Measurements from ENCODE around the gene PRKCA. TPM values are rescaled to one million over a fixed set of nuclear protein-coding genes. Genes with fewer than 3 reads are reported as not detected.

The PRKCA gene
- total RNA-seq, 2 donors from 2014 or later: 8.3 to 26.5 TPM

- H3K27me3 ChIP-seq (replicated peaks; ENCODE audit: insufficient read depth): no peaks in the 10 kb centered on the region
- H3K4me1 ChIP-seq (replicated peaks): no peaks in the 10 kb centered on the region
- intact Hi-C loops (cut with DNase I): no loop called here
- H3K27ac ChIP-seq: no peak overlapping the region
- WGBS: 94% methylated on average over 6 of the region's 6 CpGs
- H3K9me3 ChIP-seq: no peaks in the 10 kb centered on the region
- H3K4me3 ChIP-seq: no peak overlapping the region
- no peaks in the 10 kb centered on the region for H3K36me3 ChIP-seq
- DNase-seq (ENCODE audit: low spot score): no peak
- TF ChIP-seq POLR2A (IDR thresholded peaks at IDR 0.05) (no peak), POLR2AphosphoS5 (IDR thresholded peaks at IDR 0.05) (no peak)
- TF ChIP-seq, protein P1, sequence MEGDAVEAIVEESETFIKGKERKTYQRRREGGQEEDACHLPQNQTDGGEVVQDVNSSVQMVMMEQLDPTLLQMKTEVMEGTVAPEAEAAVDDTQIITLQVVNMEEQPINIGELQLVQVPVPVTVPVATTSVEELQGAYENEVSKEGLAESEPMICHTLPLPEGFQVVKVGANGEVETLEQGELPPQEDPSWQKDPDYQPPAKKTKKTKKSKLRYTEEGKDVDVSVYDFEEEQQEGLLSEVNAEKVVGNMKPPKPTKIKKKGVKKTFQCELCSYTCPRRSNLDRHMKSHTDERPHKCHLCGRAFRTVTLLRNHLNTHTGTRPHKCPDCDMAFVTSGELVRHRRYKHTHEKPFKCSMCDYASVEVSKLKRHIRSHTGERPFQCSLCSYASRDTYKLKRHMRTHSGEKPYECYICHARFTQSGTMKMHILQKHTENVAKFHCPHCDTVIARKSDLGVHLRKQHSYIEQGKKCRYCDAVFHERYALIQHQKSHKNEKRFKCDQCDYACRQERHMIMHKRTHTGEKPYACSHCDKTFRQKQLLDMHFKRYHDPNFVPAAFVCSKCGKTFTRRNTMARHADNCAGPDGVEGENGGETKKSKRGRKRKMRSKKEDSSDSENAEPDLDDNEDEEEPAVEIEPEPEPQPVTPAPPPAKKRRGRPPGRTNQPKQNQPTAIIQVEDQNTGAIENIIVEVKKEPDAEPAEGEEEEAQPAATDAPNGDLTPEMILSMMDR (IDR thresholded peaks at IDR 0.05): no peak
These were observed 335.1 kb downstream of the PRKCA start for GRCh38 chr17:66637491-66637890.

DNA sequence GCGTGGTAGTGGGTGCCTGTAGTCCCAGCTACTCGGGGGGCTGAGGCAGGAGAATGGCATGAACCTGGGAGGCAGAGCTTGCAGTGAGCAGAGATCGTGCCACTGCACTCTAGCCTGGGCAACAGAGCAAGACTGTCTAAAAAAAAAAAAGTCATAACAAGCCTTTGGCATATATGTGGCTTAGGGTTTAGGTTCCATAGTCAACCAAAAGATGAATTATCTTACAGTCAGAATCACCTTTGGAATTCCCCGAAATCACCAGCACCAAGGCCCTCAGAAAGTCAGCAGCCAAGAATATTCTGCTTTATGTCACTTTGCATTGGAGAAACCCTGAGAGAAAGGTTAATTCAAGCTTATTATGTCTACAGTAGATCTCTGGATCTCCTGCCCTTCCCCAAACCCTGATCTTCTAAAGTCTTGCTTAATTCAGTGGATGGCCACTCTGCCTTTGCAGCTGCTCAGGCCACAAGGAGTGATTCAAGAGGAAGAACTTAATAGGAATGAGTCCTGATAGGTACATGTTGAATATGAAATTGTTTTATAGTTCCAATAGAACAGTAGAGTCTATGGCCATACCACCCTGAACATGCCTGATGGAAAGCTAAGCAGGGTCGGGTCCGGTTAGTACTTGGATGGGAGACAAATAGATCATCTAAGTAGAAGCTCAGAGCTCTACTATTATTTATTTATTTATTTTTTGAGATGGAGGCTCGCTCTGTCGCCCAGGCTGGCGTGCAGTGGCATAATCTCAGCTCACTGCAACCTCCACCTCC is 336.5 kb downstream of the PRKCA start:
- 94% methylated on average over 9 of the region's 9 CpGs for WGBS
- Histone ChIP-seq H3K27me3 (replicated peaks; ENCODE audit: insufficient read depth) (no peaks in the 10 kb centered on the region), H3K27ac (no peak overlapping the region), H3K9me3 (no peaks in the 10 kb centered on the region), H3K36me3 (no peaks in the 10 kb centered on the region), H3K4me3 (no peak overlapping the region), H3K4me1 (replicated peaks) (peaks cover 4% of the 10 kb centered on the region)
- intact Hi-C loops (cut with DNase I): no loop called here
- no peak for DNase-seq (ENCODE audit: low spot score)
- TF ChIP-seq, protein P1 (IDR thresholded peaks at IDR 0.05): no peak
- no peak for TF ChIP-seq POLR2A (IDR thresholded peaks at IDR 0.05)
- no peak for TF ChIP-seq POLR2AphosphoS5 (IDR thresholded peaks at IDR 0.05)

DNA sequence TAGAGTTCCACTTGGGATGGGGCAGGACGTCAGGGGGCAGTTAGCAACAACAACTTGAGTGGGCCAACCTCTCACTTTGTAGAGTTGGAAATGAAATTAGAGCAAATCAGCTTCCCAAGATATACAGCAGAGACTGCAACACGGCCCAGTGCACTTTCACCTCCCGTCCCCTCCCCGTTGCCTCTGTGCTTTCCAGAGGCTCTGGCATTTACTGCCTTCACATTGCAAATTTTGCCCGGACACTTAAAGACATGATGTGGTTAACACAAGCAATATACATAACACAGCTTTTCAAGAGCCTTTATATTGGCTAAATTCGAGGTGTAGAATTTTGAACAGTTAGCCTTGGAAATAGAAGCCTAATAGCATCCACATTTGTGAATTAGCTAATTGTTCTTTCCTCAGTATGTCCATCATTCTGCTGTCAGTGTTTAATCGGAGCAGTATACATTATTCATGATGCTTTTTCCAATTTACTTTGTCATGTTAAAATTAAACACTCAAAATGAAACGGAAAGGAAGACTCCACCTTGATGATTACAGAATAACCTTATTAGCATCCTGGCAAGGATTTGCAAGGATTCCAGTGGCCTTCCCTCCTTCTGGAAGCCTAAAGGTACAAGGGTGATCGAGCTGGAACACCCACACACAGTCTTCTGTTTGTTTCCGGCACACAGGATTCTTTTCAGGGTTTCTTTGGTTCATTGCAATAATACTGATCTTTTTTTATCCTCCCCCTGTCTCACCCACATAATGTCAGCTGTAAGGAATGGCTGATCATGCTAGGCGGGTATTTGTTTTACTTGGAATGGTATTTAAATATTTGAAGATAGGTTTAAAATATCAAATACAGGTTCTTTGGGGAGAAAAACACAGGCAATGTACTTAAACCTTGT is 341.6 kb downstream of the PRKCA start:
- intact Hi-C loops (cut with DNase I): no loop called here
- H3K27me3 ChIP-seq (replicated peaks; ENCODE audit: insufficient read depth): no peaks in the 10 kb centered on the region
- DNase-seq (ENCODE audit: low spot score): no peak
- no peak for TF ChIP-seq POLR2AphosphoS5 (IDR thresholded peaks at IDR 0.05)
- TF ChIP-seq, protein P1 (IDR thresholded peaks at IDR 0.05): no peak
- TF ChIP-seq POLR2A (IDR thresholded peaks at IDR 0.05): no peak
- 43% methylated on average over 11 of the region's 11 CpGs for WGBS
- no peak overlapping the region for H3K27ac ChIP-seq
- H3K9me3 ChIP-seq: no peaks in the 10 kb centered on the region
- H3K4me3 ChIP-seq: no peak overlapping the region
- H3K4me1 ChIP-seq (replicated peaks): peaks cover 4% of the 10 kb centered on the region
- no peaks in the 10 kb centered on the region for H3K36me3 ChIP-seq

GRCh38 chr17:66645259-66645658 is 342.8 kb downstream of the PRKCA start:
- Histone ChIP-seq H3K36me3 (no peaks in the 10 kb centered on the region), H3K27me3 (replicated peaks; ENCODE audit: insufficient read depth) (no peaks in the 10 kb centered on the region), H3K9me3 (no peaks in the 10 kb centered on the region), H3K27ac (no peak overlapping the region), H3K4me1 (replicated peaks) (peaks cover 4% of the 10 kb centered on the region), H3K4me3 (no peak overlapping the region)
- intact Hi-C loops (cut with DNase I): no loop called here
- TF ChIP-seq, protein P1 (IDR thresholded peaks at IDR 0.05): no peak
- TF ChIP-seq POLR2AphosphoS5 (IDR thresholded peaks at IDR 0.05) (no peak), POLR2A (IDR thresholded peaks at IDR 0.05) (no peak)
- WGBS: 93% methylated on average over 10 of the region's 10 CpGs
- DNase-seq (ENCODE audit: low spot score): no peak

Measured in prostate gland (tissue), 2 donors.